Lung (tissue), 12 donors: Measurements from ENCODE around the gene NETO1. TPM values are rescaled to one million over a fixed set of nuclear protein-coding genes. Genes with fewer than 3 reads are reported as not detected.

Experiments
- ATAC-seq: fragments of 200-7000 bp; cut with Tn5 transposase; one replicate; pipeline ENCODE4 v1.9.1; 2020; ENCODE audit warnings: moderate number of reproducible peaks; ENCODE audit not compliant: insufficient read depth, low FRiP score
- DNase-seq, 3 donors: peaks; one replicate each; pipeline ENCODE4 v3.0.0-alpha.2; 2013 to 2017
- H3K27ac ChIP-seq, 2 donors: one replicate each; pipeline ENCODE4 v1.5.1; 2013; ENCODE audit warnings: mild to moderate bottlenecking in 2 of 2, moderate library complexity in 2 of 2, control low read depth in 1 of 2, inconsistent platforms in 1 of 2, low read depth in 1 of 2, low read length in 1 of 2
- H3K27me3 ChIP-seq, 3 donors: one replicate each; pipeline ENCODE4 v1.5.1; 2013; ENCODE audit warnings: low read length in 2 of 3; ENCODE audit not compliant: control insufficient read depth in 3 of 3, insufficient read depth in 3 of 3
- H3K36me3 ChIP-seq, 4 donors: one replicate each; pipeline ENCODE4 v1.5.1; 2013; ENCODE audit warnings: low read length in 4 of 4, mild to moderate bottlenecking in 1 of 4, moderate library complexity in 1 of 4; ENCODE audit not compliant: control insufficient read depth in 4 of 4, insufficient read depth in 4 of 4
- H3K4me1 ChIP-seq, 5 donors: one replicate each; pipeline ENCODE4 v1.5.1; 2013; ENCODE audit warnings: low read length in 5 of 5, mild to moderate bottlenecking in 2 of 5, moderate library complexity in 1 of 5; ENCODE audit not compliant: control insufficient read depth in 5 of 5, insufficient read depth in 5 of 5
- H3K4me3 ChIP-seq: one replicate; pipeline ENCODE4 v1.5.1; 2013; ENCODE audit warnings: mild to moderate bottlenecking, control low read depth, moderate library complexity
- H3K9ac ChIP-seq, 2 donors: one replicate each; pipeline ENCODE4 v1.5.1; 2013; ENCODE audit warnings: low read length in 2 of 2, control low read depth in 1 of 2; ENCODE audit not compliant: insufficient read depth in 1 of 2
- H3K9me3 ChIP-seq, 4 donors: one replicate each; pipeline ENCODE4 v1.5.1; 2013; ENCODE audit warnings: low read length in 3 of 4, mild to moderate bottlenecking in 1 of 4, moderate library complexity in 1 of 4; ENCODE audit not compliant: control insufficient read depth in 4 of 4, insufficient read depth in 3 of 4
- CTCF ChIP-seq: IDR thresholded peaks from 2 replicates; pipeline ENCODE4 v1.5.1; 2012; ENCODE audit warnings: mild to moderate bottlenecking; ENCODE audit errors: control extremely low read depth, extremely low read depth
- whole genome bisulfite sequencing, 2 donors: extraction: QIAGEN DNeasy Blood & Tissue Kit; methylation state at CpG; one replicate each; pipeline ENCODE4 v1.1.7; 2013; 5-methylcytosine and 5-hydroxymethylcytosine counted together
- polyA plus RNA-seq, 2 donors: library from polyadenylated mRNA; stranded (reverse); fragments of 200-250 nt; gene quantifications; one replicate each; pipeline ENCODE4 v1.2.1, GENCODE V29; 2013
- total RNA-seq, 2 donors: library from RNA; depleted of rRNA in 1 of 2; stranded (reverse); fragments of >200 nt in 1 of 2; gene quantifications; one replicate each; pipeline ENCODE4 v1.2.1, GENCODE V29; 2014 to 2021
- donor health status: control.
- donor health status: control.
- donor health status: Bipolar disorder and iron deficiency.
- donor health status: healthy.
- donor health status: DM: yes; HTN: yes; CAD: no.

NETO1 gene
- total and polyA plus RNA-seq, 4 donors, result 0.05 TPM; not detected in 3

GRCh38 chr18:72704202-72704601, 163.6 kb downstream of the NETO1 start:
- WGBS, 2 donors, result 89% methylated on average over 4 of the region's 4 CpGs
- no peaks in the 10 kb centered on the region for H3K36me3 ChIP-seq
- H3K9ac ChIP-seq, result no peak overlapping the region
- ATAC-seq (no peak), DNase-seq (no peak)
- H3K4me3 ChIP-seq, result no peak overlapping the region
- H3K4me1 ChIP-seq, result no peaks in the 10 kb centered on the region
- H3K9me3 ChIP-seq, result no peaks in the 10 kb centered on the region
- no peaks in the 10 kb centered on the region for H3K27me3 ChIP-seq
- H3K27ac ChIP-seq, result no peak overlapping the region
- TF ChIP-seq CTCF, result no peak

DNA sequence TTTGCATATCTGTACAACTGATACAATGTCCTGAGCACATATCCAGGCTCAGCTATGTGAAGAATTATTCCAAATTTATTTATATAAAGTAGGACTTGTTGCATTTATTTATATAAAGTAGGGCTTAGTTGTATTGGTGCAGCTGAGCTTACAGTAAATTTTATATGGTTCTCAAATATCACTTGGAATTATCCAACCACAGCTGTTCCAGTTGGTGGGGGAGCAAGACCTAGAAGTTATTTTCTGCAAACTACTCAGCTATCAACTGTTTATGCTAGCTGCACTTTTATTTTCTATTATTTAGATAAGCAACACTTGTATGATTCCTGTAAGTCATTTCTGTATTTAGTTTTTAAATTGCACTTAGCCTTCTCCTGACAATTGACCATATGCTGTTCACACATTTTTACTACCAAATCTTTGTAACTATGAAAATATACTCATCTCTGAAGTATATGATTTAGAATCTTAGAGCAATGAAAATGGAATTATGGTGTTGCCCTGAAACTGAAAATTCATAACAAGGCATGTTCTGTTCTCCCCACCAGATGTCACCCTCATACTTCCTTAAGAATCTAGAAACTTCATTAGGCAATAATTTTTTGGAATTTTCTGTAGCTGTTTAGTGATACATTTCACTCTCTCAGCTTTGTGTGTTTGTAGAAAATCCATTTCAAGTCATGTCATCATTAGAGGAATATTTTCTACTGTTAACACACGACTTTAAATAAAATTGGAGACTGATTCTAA, 166.7 kb downstream of the NETO1 start:
- Histone ChIP-seq H3K9ac (no peak overlapping the region), H3K36me3 (no peaks in the 10 kb centered on the region), H3K27ac (no peak overlapping the region), H3K4me3 (no peak overlapping the region), H3K4me1 (no peaks in the 10 kb centered on the region), H3K9me3 (no peaks in the 10 kb centered on the region), H3K27me3 (no peaks in the 10 kb centered on the region)
- TF ChIP-seq CTCF, result no peak
- ATAC-seq (no peak), DNase-seq (peak in 2 of 3 donors; percentile 30 to 50)
- 11 to 27% methylated on average over 1 of the region's 1 CpG for WGBS, 2 donors

- Histone ChIP-seq H3K9ac (no peak overlapping the region), H3K36me3 (no peaks in the 10 kb centered on the region), H3K9me3 (no peaks in the 10 kb centered on the region), H3K4me3 (no peak overlapping the region), H3K27ac (no peak overlapping the region), H3K27me3 (no peaks in the 10 kb centered on the region), H3K4me1 (no peaks in the 10 kb centered on the region)
- 57 to 61% methylated on average over 6 of the region's 6 CpGs for WGBS, 2 donors
- ATAC-seq (no peak), DNase-seq (no peak)
- no peak for TF ChIP-seq CTCF
Measured at GRCh38 chr18:72697706-72698105, 170.1 kb downstream of the NETO1 start.

- DNase-seq, result no peak
- no peak for ATAC-seq
- H3K27ac ChIP-seq, result no peak overlapping the region
- no peaks in the 10 kb centered on the region for H3K9me3 ChIP-seq
- H3K4me1 ChIP-seq, result no peaks in the 10 kb centered on the region
- 42 to 46% methylated on average over 8 of the region's 8 CpGs for WGBS, 2 donors
- no peak overlapping the region for H3K4me3 ChIP-seq
- no peak for TF ChIP-seq CTCF
- H3K36me3 ChIP-seq, result no peaks in the 10 kb centered on the region
- H3K9ac ChIP-seq, result no peak overlapping the region
- H3K27me3 ChIP-seq, result no peaks in the 10 kb centered on the region
Measured at GRCh38 chr18:72692595-72692994, 175.2 kb downstream of the NETO1 start.
